Body of pancreas (tissue), 4 donors: ENCODE results near the gene ELAVL1.

Source experiments
- CTCF ChIP-seq, 7 experiments: fragments of 450-650 bp in 4 of 7; fragments of 200-600 bp in 3 of 7; sonication (generic) in 3 of 7; IDR thresholded peaks; one replicate each; pipeline ENCODE4 v1.5.1; 2016 to 2019; ENCODE audit warnings: antibody characterized with exemption in 7 of 7
- POLR2A ChIP-seq, 3 donors: fragments of 450-650 bp; IDR thresholded peaks; one replicate each; pipeline ENCODE4 v1.6.1; 2016; ENCODE audit warnings: antibody characterized with exemption in 3 of 3, mild to moderate bottlenecking in 2 of 3

DNA sequence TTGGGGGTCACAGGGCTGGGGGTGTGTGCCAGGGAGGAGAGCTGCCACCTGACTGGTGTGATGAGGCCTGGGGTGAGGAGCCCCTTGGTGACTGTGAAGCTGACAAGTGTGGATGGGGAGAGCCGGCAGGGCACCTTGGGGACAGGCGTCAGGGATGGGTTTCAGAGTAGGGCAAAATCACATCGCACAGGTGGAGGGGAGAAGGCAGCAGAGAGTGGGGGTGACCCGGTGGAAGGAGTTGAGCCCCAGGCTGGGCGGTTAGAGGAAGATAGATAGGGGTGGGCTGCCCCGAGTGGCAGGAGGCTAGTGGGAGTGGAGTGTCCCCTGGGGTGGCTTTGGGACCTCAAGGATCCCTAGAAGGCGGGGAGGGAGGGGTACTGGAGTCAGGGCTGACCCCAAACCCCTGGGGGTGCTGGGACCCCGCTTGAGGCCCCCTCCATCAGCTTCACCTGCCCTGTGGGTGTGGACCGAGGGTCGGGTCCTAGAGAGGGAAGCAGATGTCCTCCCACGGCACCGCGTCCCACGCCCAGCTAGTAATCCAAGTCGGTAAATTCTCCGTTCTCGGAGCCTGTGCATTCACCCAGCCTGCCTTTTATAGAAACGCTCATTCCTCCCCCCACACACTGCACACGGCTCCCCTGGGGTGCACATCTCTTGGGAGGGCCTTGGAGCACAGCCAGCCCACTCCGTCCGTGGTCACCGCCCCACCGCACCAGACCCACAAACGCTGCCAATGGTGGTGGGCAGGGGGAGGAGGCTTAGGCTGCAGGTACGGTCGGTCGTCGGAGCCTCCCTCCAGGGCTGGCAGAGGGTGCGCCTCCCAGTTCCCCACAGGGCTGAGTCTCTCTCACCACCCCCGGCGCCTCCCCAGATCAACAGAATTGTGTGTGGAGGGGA is 81.9 kb downstream of the ELAVL1 start:
- TF ChIP-seq CTCF (IDR thresholded peaks at IDR 0.05) (no peak), POLR2A (IDR thresholded peaks at IDR 0.05) (no peak)
